GM15510 (cell line): ENCODE results near the gene NUSAP1.
A peak's percentile ranks its signal among the peaks of the same experiment; 100 is the strongest.

ENCODE experiments used
- POLR2A ChIP-seq: IDR thresholded peaks from 3 replicates; pipeline ENCODE4 v1.6.1; 2011; ENCODE audit warnings: borderline replicate concordance; ENCODE audit not compliant: insufficient read length; ENCODE audit errors: extremely low read depth

NUSAP1 gene

GRCh38 chr15:41309226-41309905 lies 23.3 kb upstream of the NUSAP1 start:
- no peak for TF ChIP-seq POLR2A

GRCh38 chr15:41323611-41324010 lies 9.1 kb upstream of the NUSAP1 start:
- TF ChIP-seq POLR2A, result no peak

- no peak for TF ChIP-seq POLR2A
These were observed 1.4 kb upstream of the NUSAP1 start for GRCh38 chr15:41331281-41331680.

GRCh38 chr15:41331833-41332193 lies 868 bp upstream of the NUSAP1 start:
- no peak for TF ChIP-seq POLR2A

GRCh38 chr15:41333026-41333562 lies 413 bp downstream of the NUSAP1 start:
- TF ChIP-seq POLR2A, result peak; percentile 1

GRCh38 chr15:41334293-41335120 lies 1.8 kb downstream of the NUSAP1 start:
- TF ChIP-seq POLR2A, result no peak

GRCh38 chr15:41336549-41336948 lies 3.9 kb downstream of the NUSAP1 start:
- TF ChIP-seq POLR2A, result no peak

- no peak for TF ChIP-seq POLR2A
These were observed 4.4 kb downstream of the NUSAP1 start for GRCh38 chr15:41337047-41337446.

- no peak for TF ChIP-seq POLR2A
These were observed 5.2 kb downstream of the NUSAP1 start for GRCh38 chr15:41337631-41338522.

- no peak for TF ChIP-seq POLR2A
These were observed 7.6 kb downstream of the NUSAP1 start for GRCh38 chr15:41340189-41340695.

GRCh38 chr15:41341519-41341918 lies 8.8 kb downstream of the NUSAP1 start:
- no peak for TF ChIP-seq POLR2A

GRCh38 chr15:41347236-41347635 lies 14.6 kb downstream of the NUSAP1 start:
- TF ChIP-seq POLR2A, result no peak

GRCh38 chr15:41350057-41350717 lies 17.5 kb downstream of the NUSAP1 start:
- no peak for TF ChIP-seq POLR2A

- no peak for TF ChIP-seq POLR2A
These were observed 21.7 kb downstream of the NUSAP1 start for GRCh38 chr15:41354371-41354770.

- no peak for TF ChIP-seq POLR2A
These were observed 34.7 kb downstream of the NUSAP1 start for GRCh38 chr15:41367418-41367817.

- no peak for TF ChIP-seq POLR2A
These were observed 45.3 kb downstream of the NUSAP1 start for GRCh38 chr15:41377978-41378377.
